PC-9 (cell line): ENCODE measurements around the gene SYNGR1. TPM values are rescaled to one million over a fixed set of nuclear protein-coding genes. Genes with fewer than 3 reads are reported as not detected.

Source experiments
- BruUV-seq: library from RNA; stranded (reverse); fragments of 400-500 nt; replicated peaks from 2 replicates; lab custom pipeline; 2021; lab: Mats Ljungman, UMichigan
- CTCF ChIA-PET: fragments of 300-600 bp; sonication (Branson Sonifier 250); formaldehyde crosslinking; loops from one replicate; lab custom pipeline; 2022; ENCODE audit warnings: antibody characterized with exemption; lab: Charles Lee
- POLR2A ChIA-PET: fragments of 300-600 bp; sonication (Branson Sonifier 250); formaldehyde crosslinking; loops from one replicate; lab custom pipeline; 2022; ENCODE audit warnings: antibody characterized with exemption; ENCODE audit not compliant: unreplicated experiment; lab: Charles Lee
- DNase-seq, 2 experiments: peaks; one replicate each; pipeline versions ENCODE4 v3.0.0 to v3.0.0-alpha.2; 2015 to 2022; ENCODE audit warnings: mixed read lengths in 1 of 2
- H2AFZ ChIP-seq: fragments of 200-600 bp; sonication (generic); 2 replicates; pipeline ENCODE4 v1.8.1; 2017; ENCODE audit warnings: antibody characterized with exemption
- H3F3A ChIP-seq: fragments of 200-600 bp; sonication (generic); 2 replicates; pipeline ENCODE4 v1.8.1; 2017; ENCODE audit warnings: antibody characterized with exemption, mild to moderate bottlenecking, low read depth; ENCODE audit not compliant: insufficient read depth
- H3K27ac ChIP-seq: fragments of 200-600 bp; sonication (generic); 2 replicates; pipeline ENCODE4 v1.6.1; 2016; ENCODE audit warnings: mixed run types
- H3K27me3 ChIP-seq: fragments of 200-600 bp; sonication (generic); 2 replicates; pipeline ENCODE4 v1.6.1; 2016; ENCODE audit warnings: low read depth, mixed run types; ENCODE audit not compliant: insufficient read depth
- H3K36me3 ChIP-seq: fragments of 200-600 bp; sonication (generic); 2 replicates; pipeline ENCODE4 v1.6.1; 2016; ENCODE audit warnings: low read depth, mixed run types
- H3K4me1 ChIP-seq: fragments of 200-600 bp; sonication (generic); replicated peaks from 2 replicates; pipeline ENCODE4 v1.6.1; 2016; ENCODE audit warnings: mixed run types; ENCODE audit not compliant: insufficient read depth
- H3K4me2 ChIP-seq: fragments of 200-600 bp; sonication (generic); 2 replicates; pipeline ENCODE4 v1.6.1; 2017; ENCODE audit warnings: mixed run types
- H3K4me3 ChIP-seq: fragments of 200-600 bp; sonication (generic); 2 replicates; pipeline ENCODE4 v1.6.1; 2016; ENCODE audit warnings: mixed run types
- H3K79me2 ChIP-seq: fragments of 200-600 bp; sonication (generic); 2 replicates; pipeline ENCODE4 v1.6.1; 2017; ENCODE audit warnings: low read depth, mixed run types
- H3K9me2 ChIP-seq: fragments of 200-600 bp; sonication (generic); 2 replicates; pipeline ENCODE4 v1.8.1; 2017; ENCODE audit warnings: mild to moderate bottlenecking; ENCODE audit not compliant: insufficient read depth
- H3K9me3 ChIP-seq: fragments of 200-600 bp; sonication (generic); 2 replicates; pipeline ENCODE4 v1.8.1; 2016; ENCODE audit warnings: low read depth; ENCODE audit not compliant: insufficient read depth
- H4K20me1 ChIP-seq: fragments of 200-600 bp; sonication (generic); 2 replicates; pipeline ENCODE4 v1.8.1; 2017; ENCODE audit not compliant: insufficient read depth
- CTCF ChIP-seq: fragments of 200-600 bp; sonication (generic); conservative IDR thresholded peaks from 2 replicates; pipeline ENCODE4 v1.6.1; 2017; ENCODE audit warnings: mixed run types, antibody characterized with exemption, mild to moderate bottlenecking, moderate library complexity
- EZH2 ChIP-seq: fragments of 200-600 bp; sonication (generic); IDR thresholded peaks from 2 replicates; pipeline ENCODE4 v1.8.0; 2017; ENCODE audit warnings: antibody characterized with exemption, low read depth
- intact Hi-C: fragments of 100-400 bp; cut with micrococcal nuclease; formaldehyde crosslinking; loops from one replicate; pipeline ENCODE4 v1.10.0; 2022; ENCODE audit not compliant: unreplicated experiment
- total RNA-seq: library from RNA; stranded (reverse); gene quantifications from 2 replicates; pipeline ENCODE4 v1.2.3, GENCODE V29; 2021

The SYNGR1 gene
- total RNA-seq, 1 experiment from 2014 or later = 12.0 TPM

- H2AFZ ChIP-seq = no peak overlapping the region
- H3K27me3 ChIP-seq = no peaks in the 10 kb centered on the region
- no peaks in the 10 kb centered on the region for H3K79me2 ChIP-seq
- ChIA-PET POLR2A (interaction anchor here (0.6 kb wide), 1 partner anchor 742 kb away, joined by 6 read pairs; no protein-coding TSS in a partner anchor), CTCF (no interaction called here)
- H3K4me2 ChIP-seq = no peak overlapping the region
- no TSS peak for BruUV-seq
- H3K9me3 ChIP-seq = no peaks in the 10 kb centered on the region; the same call in 1 of the 2 replicates
- TF ChIP-seq EZH2 = no peak
- no peak for TF ChIP-seq CTCF
- no peak overlapping the region for H3K27ac ChIP-seq
- H3K4me3 ChIP-seq = no peak overlapping the region
- no peaks in the 10 kb centered on the region for H3F3A ChIP-seq
- intact Hi-C loops = no loop called here
- no peaks in the 10 kb centered on the region for H3K9me2 ChIP-seq
- H3K4me1 ChIP-seq = no peaks in the 10 kb centered on the region
- H4K20me1 ChIP-seq = no peaks in the 10 kb centered on the region
- H3K36me3 ChIP-seq = no peaks in the 10 kb centered on the region
- DNase-seq = no peak
Observed at GRCh38 chr22:39369586-39369985, 19.8 kb downstream of the SYNGR1 start.

GRCh38 chr22:39371732-39372131 lies 21.9 kb downstream of the SYNGR1 start:
- POLR2A ChIA-PET = interaction anchor here (1.0 kb wide), 1 partner anchor 157 kb away, joined by 6 read pairs; no protein-coding TSS in a partner anchor
- Histone ChIP-seq H3K4me1 (no peaks in the 10 kb centered on the region), H4K20me1 (no peaks in the 10 kb centered on the region), H3K4me3 (no peak overlapping the region), H3K27ac (no peak overlapping the region), H3K36me3 (no peaks in the 10 kb centered on the region), H3F3A (no peaks in the 10 kb centered on the region), H3K4me2 (no peak overlapping the region), H3K27me3 (no peaks in the 10 kb centered on the region), H3K9me3 (no peaks in the 10 kb centered on the region; the same call in 1 of the 2 replicates), H3K9me2 (no peaks in the 10 kb centered on the region), H3K79me2 (no peaks in the 10 kb centered on the region), H2AFZ (no peak overlapping the region)
- CTCF ChIA-PET = interaction anchor here (0.6 kb wide), 3 partner anchors 8 to 42 kb away, joined by 5 to 14 read pairs (median 6); no protein-coding TSS in a partner anchor
- no peak for DNase-seq
- intact Hi-C loops = no loop called here
- TF ChIP-seq EZH2 = no peak
- no peak for TF ChIP-seq CTCF
- no TSS peak for BruUV-seq

- BruUV-seq = no TSS peak
- H4K20me1 ChIP-seq = no peaks in the 10 kb centered on the region
- CTCF ChIA-PET = no interaction called here
Observed at GRCh38 chr22:39374191-39374590, 24.4 kb downstream of the SYNGR1 start.

More at GRCh38 chr22:39374191-39374590, 24.4 kb downstream of the SYNGR1 start:
- Histone ChIP-seq H3K9me3 (no peaks in the 10 kb centered on the region; the same call in 1 of the 2 replicates), H3K9me2 (no peaks in the 10 kb centered on the region), H3K4me1 (no peaks in the 10 kb centered on the region), H3F3A (no peaks in the 10 kb centered on the region), H2AFZ (no peak overlapping the region), H3K79me2 (no peaks in the 10 kb centered on the region), H3K36me3 (no peaks in the 10 kb centered on the region), H3K27me3 (no peaks in the 10 kb centered on the region), H3K4me2 (no peak overlapping the region), H3K4me3 (no peak overlapping the region), H3K27ac (no peak overlapping the region)
- intact Hi-C loops = no loop called here
- POLR2A ChIA-PET = no interaction called here
- DNase-seq = no peak
- no peak for TF ChIP-seq CTCF
- no peak for TF ChIP-seq EZH2
